ENCODE measurements around the gene UNC13C.

GRCh38 chr15:54675241-54675640, 697.0 kb downstream of the UNC13C start:
- TF ChIP-seq SKIL (IDR thresholded peaks at IDR 0.05; ENCODE audit: low read depth, poor library complexity, severe bottlenecking) (no peak), CTCF (IDR thresholded peaks at IDR 0.05 in 2 of 3, conservative IDR thresholded peaks at IDR 0.05 in 1 of 3; ENCODE audit: control insufficient read depth in 2 of 3, extremely low read depth in 1 of 3, insufficient read depth in 1 of 3, low read depth in 3 of 3, low read length in 3 of 3) (no peak), EED (IDR thresholded peaks at IDR 0.05; ENCODE audit: low read depth) (no peak), RCOR1 (conservative IDR thresholded peaks at IDR 0.05; ENCODE audit: low read depth, low read length) (no peak), POLR2AphosphoS5 (IDR thresholded peaks at IDR 0.05; ENCODE audit: low read length) (no peak), SIN3A (IDR thresholded peaks at IDR 0.05; ENCODE audit: low read depth, low read length) (no peak), POLR2A (IDR thresholded peaks at IDR 0.05; ENCODE audit: low read depth, low read length) (no peak), CREB1 (IDR thresholded peaks at IDR 0.05; ENCODE audit: low read depth) (no peak), ZNF384 (IDR thresholded peaks at IDR 0.05; ENCODE audit: borderline replicate concordance, low read depth, low read length) (no peak), EP300 (IDR thresholded peaks at IDR 0.05; ENCODE audit: borderline replicate concordance in 1 of 2, control insufficient read depth in 1 of 2, low read depth in 2 of 2, low read length in 2 of 2) (no peak)
- TF ChIP-seq, protein P1, sequence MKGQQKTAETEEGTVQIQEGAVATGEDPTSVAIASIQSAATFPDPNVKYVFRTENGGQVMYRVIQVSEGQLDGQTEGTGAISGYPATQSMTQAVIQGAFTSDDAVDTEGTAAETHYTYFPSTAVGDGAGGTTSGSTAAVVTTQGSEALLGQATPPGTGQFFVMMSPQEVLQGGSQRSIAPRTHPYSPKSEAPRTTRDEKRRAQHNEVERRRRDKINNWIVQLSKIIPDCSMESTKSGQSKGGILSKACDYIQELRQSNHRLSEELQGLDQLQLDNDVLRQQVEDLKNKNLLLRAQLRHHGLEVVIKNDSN (IDR thresholded peaks at IDR 0.05; ENCODE audit: borderline replicate concordance, extremely low read length, insufficient read depth, low read depth, low read length), result no peak
- TF ChIP-seq, protein P2, sequence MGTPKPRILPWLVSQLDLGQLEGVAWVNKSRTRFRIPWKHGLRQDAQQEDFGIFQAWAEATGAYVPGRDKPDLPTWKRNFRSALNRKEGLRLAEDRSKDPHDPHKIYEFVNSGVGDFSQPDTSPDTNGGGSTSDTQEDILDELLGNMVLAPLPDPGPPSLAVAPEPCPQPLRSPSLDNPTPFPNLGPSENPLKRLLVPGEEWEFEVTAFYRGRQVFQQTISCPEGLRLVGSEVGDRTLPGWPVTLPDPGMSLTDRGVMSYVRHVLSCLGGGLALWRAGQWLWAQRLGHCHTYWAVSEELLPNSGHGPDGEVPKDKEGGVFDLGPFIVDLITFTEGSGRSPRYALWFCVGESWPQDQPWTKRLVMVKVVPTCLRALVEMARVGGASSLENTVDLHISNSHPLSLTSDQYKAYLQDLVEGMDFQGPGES (IDR thresholded peaks at IDR 0.05), result no peak

All from GM12878 (cell line).